ENCODE measurements around the gene SLC6A7.

The SLC6A7 gene

DNA sequence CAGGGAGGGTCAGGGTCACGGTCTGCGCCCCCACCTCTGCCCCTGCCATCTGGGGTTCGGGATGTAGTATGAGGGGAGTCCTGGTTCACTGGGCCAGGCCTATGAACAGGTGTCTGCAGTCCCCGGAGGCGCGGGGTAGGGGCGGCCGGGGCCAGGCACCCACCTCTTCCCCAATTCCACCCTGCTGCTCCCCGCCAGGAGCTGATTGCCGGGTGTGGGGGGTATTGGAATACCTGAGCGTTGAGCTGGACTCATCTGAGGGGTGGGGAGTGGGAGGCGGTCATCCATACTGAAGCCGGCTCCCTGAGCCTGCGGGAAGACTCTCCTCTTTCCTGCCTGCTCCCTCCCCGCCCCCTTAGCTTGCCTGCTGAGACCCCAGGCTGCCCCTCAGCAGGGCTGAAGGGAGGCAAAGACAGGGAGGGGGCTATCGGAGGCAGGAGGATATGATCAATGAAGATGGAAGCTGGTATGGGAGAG lies 679 bp downstream of the SLC6A7 start:
- DNase-seq: no peak
- no peak overlapping the region for H3K9ac ChIP-seq (ENCODE audit: low read length)
- no peak overlapping the region for H2BK15ac ChIP-seq (ENCODE audit: low read depth, poor library complexity, severe bottlenecking)
- peak overlapping the region; percentile 45 for H3K4me2 ChIP-seq (ENCODE audit: low read length, poor library complexity, severe bottlenecking)
- H3K18ac ChIP-seq (ENCODE audit: low read depth in 1 of 2, low read length in 2 of 2): no peak overlapping the region
- no peak overlapping the region for H2AK5ac ChIP-seq (ENCODE audit: low read length, severe bottlenecking)
- H3K27me3 ChIP-seq (ENCODE audit: control insufficient read depth in 1 of 2, insufficient read depth in 1 of 2, low read length in 2 of 2): peaks cover 55 to 61% of the 10 kb centered on the region in 2 experiments
- no peak overlapping the region for H2BK5ac ChIP-seq (ENCODE audit: low read depth, low read length, poor library complexity, severe bottlenecking)
- no peak overlapping the region for H2AFZ ChIP-seq (ENCODE audit: low read depth, low read length)
- no peak overlapping the region for H2BK120ac ChIP-seq (ENCODE audit: low read depth, low read length)
- peaks cover 11% of the 10 kb centered on the region for H3K4me1 ChIP-seq (ENCODE audit: control insufficient read depth, insufficient read depth, low read depth, low read length)
- H3K79me1 ChIP-seq (replicated peaks; ENCODE audit: low read length, poor library complexity, severe bottlenecking): no peaks in the 10 kb centered on the region
- no peak overlapping the region for H3K4ac ChIP-seq (ENCODE audit: low read depth in 1 of 2, low read length in 2 of 2)
- H3K14ac ChIP-seq (ENCODE audit: low read length in 2 of 2): no peak overlapping the region
- H3K23ac ChIP-seq (ENCODE audit: low read length in 2 of 2): no peak overlapping the region
- no peak overlapping the region for H2BK12ac ChIP-seq (ENCODE audit: low read length in 2 of 2)
- 27% methylated on average over 4 of the region's 16 CpGs for WGBS
- no peak overlapping the region for H3K27ac ChIP-seq (ENCODE audit: low read length, poor library complexity, severe bottlenecking)
- no peaks in the 10 kb centered on the region for H3K36me3 ChIP-seq (ENCODE audit: control insufficient read depth in 1 of 2, insufficient read depth in 2 of 2, low read depth in 1 of 2, low read length in 2 of 2)
- no peak overlapping the region for H4K91ac ChIP-seq (ENCODE audit: low read length)
- H3K4me3 ChIP-seq (ENCODE audit: insufficient read depth in 1 of 2, low read depth in 1 of 2, low read length in 2 of 2): no peak overlapping the region
- H4K8ac ChIP-seq (ENCODE audit: low read length): no peak overlapping the region
- no peaks in the 10 kb centered on the region for H3K9me3 ChIP-seq (ENCODE audit: control insufficient read depth, low read length)

DNA sequence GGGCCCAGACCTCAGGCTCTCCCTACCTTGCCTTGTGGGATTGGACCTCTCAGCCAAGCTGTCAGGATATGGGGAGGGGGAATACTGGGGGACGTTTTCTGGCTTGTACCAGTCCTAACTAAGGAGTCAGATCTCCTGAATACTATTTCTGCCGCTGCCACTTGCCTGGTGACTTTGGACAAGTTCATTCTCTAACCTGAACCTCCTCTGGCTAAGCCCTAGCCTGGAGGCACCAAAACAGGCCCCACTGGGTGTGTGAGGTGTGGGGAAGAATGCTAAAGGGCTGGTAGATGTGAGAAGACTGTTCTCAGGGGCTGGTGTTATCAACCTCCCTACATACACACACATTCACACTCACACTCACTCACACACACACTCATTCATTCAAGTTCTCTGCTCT lies 1.1 kb downstream of the SLC6A7 start:
- no peak overlapping the region for H3K4me2 ChIP-seq (ENCODE audit: low read length, poor library complexity, severe bottlenecking)
- no peak overlapping the region for H3K23ac ChIP-seq (ENCODE audit: low read length in 2 of 2)
- WGBS: 43% methylated on average over 2 of the region's 2 CpGs

DNA sequence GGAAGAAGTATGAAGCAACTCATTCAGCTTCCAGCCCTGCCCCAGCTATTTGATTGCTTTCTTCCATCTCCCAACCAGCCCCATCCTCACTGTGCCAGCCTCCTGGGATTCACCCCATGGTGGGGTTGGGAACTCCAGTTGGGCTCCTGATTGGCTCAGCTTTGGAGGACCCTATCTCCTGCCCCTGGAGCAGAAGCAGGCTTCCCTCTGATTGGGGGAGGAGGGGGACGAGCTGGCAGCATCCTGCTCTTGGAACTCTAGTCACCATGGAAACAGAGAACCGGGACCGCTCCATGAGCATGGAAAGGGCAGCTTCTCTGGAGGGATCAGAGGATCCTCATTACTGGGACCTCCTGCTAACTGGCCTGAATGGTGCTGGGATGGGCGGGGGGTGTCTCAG lies 2.6 kb downstream of the SLC6A7 start:
- 76% methylated on average over 4 of the region's 4 CpGs for WGBS
- H3K36me3 ChIP-seq (ENCODE audit: control insufficient read depth in 1 of 2, insufficient read depth in 2 of 2, low read depth in 1 of 2, low read length in 2 of 2): no peaks in the 10 kb centered on the region
- no peak overlapping the region for H2BK120ac ChIP-seq (ENCODE audit: low read depth, low read length)
- no peak overlapping the region for H4K91ac ChIP-seq (ENCODE audit: low read length)
- no peak overlapping the region for H2AFZ ChIP-seq (ENCODE audit: low read depth, low read length)
- H3K14ac ChIP-seq (ENCODE audit: low read length in 2 of 2): no peak overlapping the region
- no peak overlapping the region for H4K8ac ChIP-seq (ENCODE audit: low read length)
- H2BK12ac ChIP-seq (ENCODE audit: low read length in 2 of 2): no peak overlapping the region
- no peak for DNase-seq
- H3K4me3 ChIP-seq (ENCODE audit: insufficient read depth in 1 of 2, low read depth in 1 of 2, low read length in 2 of 2): no peak overlapping the region
- H3K79me1 ChIP-seq (replicated peaks; ENCODE audit: low read length, poor library complexity, severe bottlenecking): no peaks in the 10 kb centered on the region
- H3K27ac ChIP-seq (ENCODE audit: low read length, poor library complexity, severe bottlenecking): no peak overlapping the region
- no peak overlapping the region for H3K4me2 ChIP-seq (ENCODE audit: low read length, poor library complexity, severe bottlenecking)
- no peak overlapping the region for H3K18ac ChIP-seq (ENCODE audit: low read depth in 1 of 2, low read length in 2 of 2)
- no peak overlapping the region for H2BK15ac ChIP-seq (ENCODE audit: low read depth, poor library complexity, severe bottlenecking)
- no peak overlapping the region for H3K23ac ChIP-seq (ENCODE audit: low read length in 2 of 2)
- H2AK5ac ChIP-seq (ENCODE audit: low read length, severe bottlenecking): no peak overlapping the region
- no peak overlapping the region for H2BK5ac ChIP-seq (ENCODE audit: low read depth, low read length, poor library complexity, severe bottlenecking)
- peaks cover 55 to 66% of the 10 kb centered on the region in 2 experiments for H3K27me3 ChIP-seq (ENCODE audit: control insufficient read depth in 1 of 2, insufficient read depth in 1 of 2, low read length in 2 of 2)
- no peaks in the 10 kb centered on the region for H3K9me3 ChIP-seq (ENCODE audit: control insufficient read depth, low read length)
- no peak overlapping the region for H3K9ac ChIP-seq (ENCODE audit: low read length)
- no peak overlapping the region for H3K4ac ChIP-seq (ENCODE audit: low read depth in 1 of 2, low read length in 2 of 2)
- H3K4me1 ChIP-seq (ENCODE audit: control insufficient read depth, insufficient read depth, low read depth, low read length): peaks cover 11% of the 10 kb centered on the region

More for the DNA sequence above, 1.1 kb downstream of the SLC6A7 start:
- H4K91ac ChIP-seq (ENCODE audit: low read length): no peak overlapping the region
- no peak overlapping the region for H3K14ac ChIP-seq (ENCODE audit: low read length in 2 of 2)
- no peak overlapping the region for H2BK12ac ChIP-seq (ENCODE audit: low read length in 2 of 2)
- H3K4me1 ChIP-seq (ENCODE audit: control insufficient read depth, insufficient read depth, low read depth, low read length): peaks cover 11% of the 10 kb centered on the region
- H2BK120ac ChIP-seq (ENCODE audit: low read depth, low read length): no peak overlapping the region
- H3K9ac ChIP-seq (ENCODE audit: low read length): no peak overlapping the region
- H2AFZ ChIP-seq (ENCODE audit: low read depth, low read length): no peak overlapping the region
- H3K27me3 ChIP-seq (ENCODE audit: control insufficient read depth in 1 of 2, insufficient read depth in 1 of 2, low read length in 2 of 2): peaks cover 55 to 62% of the 10 kb centered on the region in 2 experiments
- no peaks in the 10 kb centered on the region for H3K9me3 ChIP-seq (ENCODE audit: control insufficient read depth, low read length)
- H3K36me3 ChIP-seq (ENCODE audit: control insufficient read depth in 1 of 2, insufficient read depth in 2 of 2, low read depth in 1 of 2, low read length in 2 of 2): no peaks in the 10 kb centered on the region
- no peak overlapping the region for H2BK5ac ChIP-seq (ENCODE audit: low read depth, low read length, poor library complexity, severe bottlenecking)
- H2BK15ac ChIP-seq (ENCODE audit: low read depth, poor library complexity, severe bottlenecking): no peak overlapping the region
- H3K79me1 ChIP-seq (replicated peaks; ENCODE audit: low read length, poor library complexity, severe bottlenecking): no peaks in the 10 kb centered on the region
- H2AK5ac ChIP-seq (ENCODE audit: low read length, severe bottlenecking): no peak overlapping the region
- DNase-seq: no peak
- no peak overlapping the region for H3K27ac ChIP-seq (ENCODE audit: low read length, poor library complexity, severe bottlenecking)
- H3K4me3 ChIP-seq (ENCODE audit: insufficient read depth in 1 of 2, low read depth in 1 of 2, low read length in 2 of 2): no peak overlapping the region
- no peak overlapping the region for H4K8ac ChIP-seq (ENCODE audit: low read length)
- no peak overlapping the region for H3K18ac ChIP-seq (ENCODE audit: low read depth in 1 of 2, low read length in 2 of 2)
- H3K4ac ChIP-seq (ENCODE audit: low read depth in 1 of 2, low read length in 2 of 2): no peak overlapping the region

DNA sequence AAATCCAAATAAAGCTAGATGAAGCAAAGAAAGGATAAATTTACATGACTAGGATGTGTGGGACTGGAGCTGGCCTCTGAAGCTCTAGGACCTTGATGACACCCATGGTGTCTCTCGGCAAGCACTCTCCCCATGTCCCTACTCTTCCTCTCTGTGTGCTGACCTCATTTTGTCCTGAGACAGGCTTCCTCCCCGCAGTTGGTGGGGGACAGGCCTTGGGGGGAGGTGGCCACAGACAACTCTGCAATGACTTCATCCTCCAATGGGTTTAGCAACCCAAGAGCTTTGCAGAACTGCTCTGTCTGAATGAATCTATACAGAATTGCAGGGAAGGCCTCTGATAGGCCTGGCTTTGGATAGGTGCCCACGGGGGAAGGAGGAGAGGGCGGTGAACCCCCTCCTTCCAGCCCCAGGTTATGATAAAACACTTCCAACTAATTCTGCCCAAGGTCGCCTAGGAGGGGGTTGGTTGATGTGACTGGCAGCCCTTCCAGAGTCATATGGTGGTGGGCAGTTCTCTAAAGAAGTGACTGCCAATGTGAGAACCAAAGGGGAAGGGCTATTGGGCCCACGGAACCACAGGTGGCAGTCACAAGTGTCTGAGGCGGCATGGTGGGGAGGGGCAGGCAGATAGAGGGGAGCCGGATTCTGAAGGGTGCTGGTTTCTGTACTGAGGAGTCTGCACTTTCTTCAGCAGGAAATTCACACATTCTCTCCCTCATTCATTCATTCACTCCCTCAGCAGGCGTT lies 6.0 kb downstream of the SLC6A7 start:
- H4K8ac ChIP-seq (ENCODE audit: low read length): no peak overlapping the region
- no peak overlapping the region for H3K14ac ChIP-seq (ENCODE audit: low read length in 2 of 2)
- no peak overlapping the region for H3K4me2 ChIP-seq (ENCODE audit: low read length, poor library complexity, severe bottlenecking)
- H3K18ac ChIP-seq (ENCODE audit: low read depth in 1 of 2, low read length in 2 of 2): no peak overlapping the region
- no peak overlapping the region for H3K4ac ChIP-seq (ENCODE audit: low read depth in 1 of 2, low read length in 2 of 2)
- H3K23ac ChIP-seq (ENCODE audit: low read length in 2 of 2): no peak overlapping the region
- DNase-seq: no peak
- no peak overlapping the region for H4K91ac ChIP-seq (ENCODE audit: low read length)
- no peaks in the 10 kb centered on the region for H3K79me1 ChIP-seq (replicated peaks; ENCODE audit: low read length, poor library complexity, severe bottlenecking)
- H2AK5ac ChIP-seq (ENCODE audit: low read length, severe bottlenecking): no peak overlapping the region
- H3K27me3 ChIP-seq (ENCODE audit: control insufficient read depth in 1 of 2, insufficient read depth in 1 of 2, low read length in 2 of 2): peaks cover 41 to 43% of the 10 kb centered on the region in 2 experiments
- H3K9me3 ChIP-seq (ENCODE audit: control insufficient read depth, low read length): no peaks in the 10 kb centered on the region
- H3K27ac ChIP-seq (ENCODE audit: low read length, poor library complexity, severe bottlenecking): no peak overlapping the region
- no peak overlapping the region for H3K9ac ChIP-seq (ENCODE audit: low read length)
- no peak overlapping the region for H2BK15ac ChIP-seq (ENCODE audit: low read depth, poor library complexity, severe bottlenecking)
- H3K36me3 ChIP-seq (ENCODE audit: control insufficient read depth in 1 of 2, insufficient read depth in 2 of 2, low read depth in 1 of 2, low read length in 2 of 2): no peaks in the 10 kb centered on the region
- H2BK120ac ChIP-seq (ENCODE audit: low read depth, low read length): no peak overlapping the region
- no peaks in the 10 kb centered on the region for H3K4me1 ChIP-seq (ENCODE audit: control insufficient read depth, insufficient read depth, low read depth, low read length)
- H2AFZ ChIP-seq (ENCODE audit: low read depth, low read length): no peak overlapping the region
- H2BK5ac ChIP-seq (ENCODE audit: low read depth, low read length, poor library complexity, severe bottlenecking): no peak overlapping the region
- H2BK12ac ChIP-seq (ENCODE audit: low read length in 2 of 2): no peak overlapping the region
- no peak overlapping the region for H3K4me3 ChIP-seq (ENCODE audit: insufficient read depth in 1 of 2, low read depth in 1 of 2, low read length in 2 of 2)
- WGBS: 91% methylated on average over 6 of the region's 9 CpGs
